Measurements from ENCODE around the gene NRG3. TPM values are rescaled to one million over a fixed set of nuclear protein-coding genes. Genes with fewer than 3 reads are reported as not detected.

The NRG3 gene
- total and polyA plus RNA-seq, 9 donors, result 0.04 to 4.5 (median 0.15) TPM; not detected in 2

DNA sequence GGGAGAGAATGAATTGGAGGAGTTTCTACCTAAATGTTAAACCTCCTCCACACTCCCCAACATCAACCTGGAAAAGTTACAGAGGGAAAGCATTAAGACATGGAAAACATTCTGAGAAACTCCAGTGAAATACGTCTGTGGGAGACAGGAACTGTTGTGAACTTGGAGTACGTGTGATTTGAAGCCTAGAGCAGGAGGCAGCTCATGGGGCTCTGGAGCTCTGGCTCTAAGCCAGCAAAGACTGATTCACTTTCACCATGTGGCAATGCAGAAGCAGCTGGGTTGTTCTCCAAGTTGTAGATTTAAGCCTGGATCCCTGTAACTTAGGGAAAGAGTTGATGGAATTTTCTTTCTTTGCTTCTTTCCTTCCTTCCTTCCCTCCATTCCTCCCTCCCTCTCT, 503.2 kb downstream of the NRG3 start:
- intact Hi-C loops (cut with DNase I), result no loop called here
- no peaks in the 10 kb centered on the region for H3K9me3 ChIP-seq
- H3K27ac ChIP-seq, result no peak overlapping the region
- WGBS, 3 donors, result 2 to 8% (median 3%) methylated on average over 2 of the region's 2 CpGs
- no peaks in the 10 kb centered on the region for H3K4me1 ChIP-seq (ENCODE audit: insufficient read depth)
- no peaks in the 10 kb centered on the region for H3K27me3 ChIP-seq
- TF ChIP-seq, protein P1, sequence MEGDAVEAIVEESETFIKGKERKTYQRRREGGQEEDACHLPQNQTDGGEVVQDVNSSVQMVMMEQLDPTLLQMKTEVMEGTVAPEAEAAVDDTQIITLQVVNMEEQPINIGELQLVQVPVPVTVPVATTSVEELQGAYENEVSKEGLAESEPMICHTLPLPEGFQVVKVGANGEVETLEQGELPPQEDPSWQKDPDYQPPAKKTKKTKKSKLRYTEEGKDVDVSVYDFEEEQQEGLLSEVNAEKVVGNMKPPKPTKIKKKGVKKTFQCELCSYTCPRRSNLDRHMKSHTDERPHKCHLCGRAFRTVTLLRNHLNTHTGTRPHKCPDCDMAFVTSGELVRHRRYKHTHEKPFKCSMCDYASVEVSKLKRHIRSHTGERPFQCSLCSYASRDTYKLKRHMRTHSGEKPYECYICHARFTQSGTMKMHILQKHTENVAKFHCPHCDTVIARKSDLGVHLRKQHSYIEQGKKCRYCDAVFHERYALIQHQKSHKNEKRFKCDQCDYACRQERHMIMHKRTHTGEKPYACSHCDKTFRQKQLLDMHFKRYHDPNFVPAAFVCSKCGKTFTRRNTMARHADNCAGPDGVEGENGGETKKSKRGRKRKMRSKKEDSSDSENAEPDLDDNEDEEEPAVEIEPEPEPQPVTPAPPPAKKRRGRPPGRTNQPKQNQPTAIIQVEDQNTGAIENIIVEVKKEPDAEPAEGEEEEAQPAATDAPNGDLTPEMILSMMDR (IDR thresholded peaks at IDR 0.05), result no peak
- no peak for TF ChIP-seq POLR2A (IDR thresholded peaks at IDR 0.05)
- no peak for TF ChIP-seq EP300 (IDR thresholded peaks at IDR 0.05)
- no peak overlapping the region for H3K4me3 ChIP-seq
- DNase-seq, result no peak
- H3K36me3 ChIP-seq, result no peaks in the 10 kb centered on the region

DNA sequence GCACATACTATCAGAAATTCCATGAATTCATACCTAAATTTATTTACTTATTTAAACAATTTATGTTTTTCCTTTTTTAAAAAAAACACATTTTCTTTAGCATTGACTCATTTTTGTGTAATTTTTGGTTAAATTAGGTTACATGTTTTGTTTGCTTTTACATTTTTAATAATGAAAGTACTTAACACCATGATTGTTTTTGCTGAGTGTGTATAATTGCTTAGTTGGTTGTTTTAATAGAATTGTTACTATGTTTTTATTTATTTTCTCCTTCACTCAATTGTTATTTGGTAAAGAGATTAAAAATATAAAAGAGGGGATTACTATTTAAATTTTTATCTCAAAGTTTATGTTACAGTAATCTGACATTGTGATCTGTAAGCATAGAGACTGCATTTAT, 508.4 kb downstream of the NRG3 start:
- no peak overlapping the region for H3K27ac ChIP-seq
- H3K4me1 ChIP-seq (ENCODE audit: insufficient read depth), result no peaks in the 10 kb centered on the region
- DNase-seq, result no peak
- TF ChIP-seq EP300 (IDR thresholded peaks at IDR 0.05), result no peak
- TF ChIP-seq, protein P1 (IDR thresholded peaks at IDR 0.05), result no peak
- no peak for TF ChIP-seq POLR2A (IDR thresholded peaks at IDR 0.05)
- no peaks in the 10 kb centered on the region for H3K9me3 ChIP-seq
- H3K36me3 ChIP-seq, result no peaks in the 10 kb centered on the region
- no peak overlapping the region for H3K4me3 ChIP-seq
- intact Hi-C loops (cut with DNase I), result no loop called here
- no peaks in the 10 kb centered on the region for H3K27me3 ChIP-seq

GRCh38 chr10:82390866-82391658, 516.1 kb downstream of the NRG3 start:
- no peak for DNase-seq
- Histone ChIP-seq H3K27me3 (no peaks in the 10 kb centered on the region), H3K4me1 (ENCODE audit: insufficient read depth) (no peaks in the 10 kb centered on the region), H3K4me3 (no peak overlapping the region), H3K27ac (no peak overlapping the region), H3K9me3 (no peaks in the 10 kb centered on the region), H3K36me3 (no peaks in the 10 kb centered on the region)
- intact Hi-C loops (cut with DNase I), result no loop called here
- 70 to 81% (median 72%) methylated on average over 5 of the region's 5 CpGs for WGBS, 3 donors
- TF ChIP-seq EP300 (IDR thresholded peaks at IDR 0.05), result no peak
- TF ChIP-seq, protein P1 (IDR thresholded peaks at IDR 0.05), result no peak
- no peak for TF ChIP-seq POLR2A (IDR thresholded peaks at IDR 0.05)

GRCh38 chr10:82391971-82392370, 517.0 kb downstream of the NRG3 start:
- Histone ChIP-seq H3K9me3 (no peaks in the 10 kb centered on the region), H3K27me3 (no peaks in the 10 kb centered on the region), H3K4me3 (no peak overlapping the region), H3K36me3 (no peaks in the 10 kb centered on the region), H3K27ac (no peak overlapping the region), H3K4me1 (ENCODE audit: insufficient read depth) (no peaks in the 10 kb centered on the region)
- TF ChIP-seq, protein P1 (IDR thresholded peaks at IDR 0.05), result no peak
- TF ChIP-seq EP300 (IDR thresholded peaks at IDR 0.05), result no peak
- no peak for TF ChIP-seq POLR2A (IDR thresholded peaks at IDR 0.05)
- intact Hi-C loops (cut with DNase I), result no loop called here
- WGBS, 3 donors, result 51 to 60% (median 57%) methylated on average over 4 of the region's 4 CpGs
- no peak for DNase-seq

All from ovary (tissue), 9 donors.